HEK293T (cell line): ENCODE measurements around the gene CGREF1.

Experiments
- CTCF ChIA-PET: fragments of 350-600 bp; formaldehyde crosslinking; extraction: SDS; loops from one replicate; lab custom pipeline; 2021; ENCODE audit warnings: antibody characterized with exemption, inconsistent platforms; lab: Yijun Ruan, JAX
- POLR2A ChIA-PET: fragments of 350-600 bp; formaldehyde crosslinking; extraction: SDS; loops from one replicate; lab custom pipeline; 2020; ENCODE audit warnings: antibody characterized with exemption, inconsistent platforms; lab: Yijun Ruan, JAX
- DNase-seq: peaks from one replicate; pipeline ENCODE4 v3.0.0; 2012; ENCODE audit warnings: mixed read lengths; ENCODE audit errors: extremely low spot score
- ARNT ChIP-seq: fragments of 450-650 bp; IDR thresholded peaks from 2 replicates; pipeline ENCODE4 v1.6.1; 2017; ENCODE audit warnings: mild to moderate bottlenecking
- BHLHE40 ChIP-seq: fragments of 450-650 bp; IDR thresholded peaks from 2 replicates; pipeline ENCODE4 v1.6.1; 2016; ENCODE audit warnings: mild to moderate bottlenecking, moderate library complexity, borderline replicate concordance
- CTBP1 ChIP-seq: fragments of 450-650 bp; IDR thresholded peaks from 2 replicates; pipeline ENCODE4 v1.6.1; 2016; ENCODE audit warnings: borderline replicate concordance
- ELF4 ChIP-seq: fragments of 450-650 bp; IDR thresholded peaks from 2 replicates; pipeline ENCODE4 v1.6.1; 2017; ENCODE audit warnings: antibody characterized with exemption
- FOXA1 ChIP-seq: fragments of 450-650 bp; IDR thresholded peaks from 2 replicates; pipeline ENCODE4 v1.6.1; 2016; ENCODE audit warnings: mild to moderate bottlenecking
- FOXK2 ChIP-seq: fragments of 450-650 bp; IDR thresholded peaks from 2 replicates; pipeline ENCODE4 v1.6.1; 2016; ENCODE audit warnings: mild to moderate bottlenecking
- FOXM1 ChIP-seq: fragments of 450-650 bp; IDR thresholded peaks from 2 replicates; pipeline ENCODE4 v1.6.1; 2017; ENCODE audit warnings: mild to moderate bottlenecking, borderline replicate concordance
- HDGF ChIP-seq: fragments of 450-650 bp; IDR thresholded peaks from 2 replicates; pipeline ENCODE4 v1.6.1; 2017; ENCODE audit warnings: antibody characterized with exemption, borderline replicate concordance
- L3MBTL2 ChIP-seq: fragments of 450-650 bp; conservative IDR thresholded peaks from 2 replicates; pipeline ENCODE4 v1.6.1; 2016; ENCODE audit warnings: mild to moderate bottlenecking
- LEF1 ChIP-seq: fragments of 450-650 bp; IDR thresholded peaks from 2 replicates; pipeline ENCODE4 v1.6.1; 2017; ENCODE audit warnings: mild to moderate bottlenecking, borderline replicate concordance
- NFRKB ChIP-seq: fragments of 450-650 bp; IDR thresholded peaks from 2 replicates; pipeline ENCODE4 v1.6.1; 2016; ENCODE audit warnings: mild to moderate bottlenecking, moderate library complexity
- SP1 ChIP-seq: fragments of 450-650 bp; IDR thresholded peaks from 2 replicates; pipeline ENCODE4 v1.6.1; 2017
- SUZ12 ChIP-seq: fragments of 450-650 bp; IDR thresholded peaks from 2 replicates; pipeline ENCODE4 v1.6.1; 2016; ENCODE audit warnings: mild to moderate bottlenecking
- TARDBP ChIP-seq: fragments of 450-650 bp; IDR thresholded peaks from 2 replicates; pipeline ENCODE4 v1.6.1; 2016
- ZNF384 ChIP-seq: fragments of 450-650 bp; IDR thresholded peaks from 2 replicates; pipeline ENCODE4 v1.6.1; 2016
- TF ChIP-seq, protein P1 (sequence below): fragments of 450-650 bp; IDR thresholded peaks from 2 replicates; pipeline ENCODE4 v1.6.1; 2016

The CGREF1 gene

DNA sequence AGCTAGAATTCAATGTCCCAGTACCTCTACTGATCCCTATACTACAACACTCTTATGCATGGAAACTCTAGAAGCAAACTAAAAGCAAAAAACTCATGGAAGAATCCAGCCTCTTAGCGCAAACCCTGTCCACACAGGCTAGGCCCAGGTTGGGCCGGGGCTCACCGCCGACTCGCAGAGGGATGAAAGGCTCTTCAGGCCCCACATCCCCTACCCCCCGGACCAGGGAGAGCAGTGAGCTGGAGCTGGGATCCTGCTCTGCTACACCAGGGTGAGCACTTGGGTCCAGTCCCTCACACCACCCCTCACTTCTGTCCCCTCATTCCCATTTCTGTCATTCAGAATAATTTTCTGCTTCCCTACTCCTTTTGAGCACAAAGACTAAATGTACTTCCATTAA is 49.5 kb downstream of the CGREF1 start:
- ChIA-PET CTCF (no interaction called here), POLR2A (interaction anchor here (1.0 to 7.3 kb wide), 2 partner anchors 11 to 17 kb away, joined by 3 to 47 read pairs; partner anchors contain the start of gene AGBL5)
- TF ChIP-seq CTBP1 (no peak), FOXK2 (no peak), BHLHE40 (no peak), SUZ12 (no peak), ARNT (no peak)

DNA sequence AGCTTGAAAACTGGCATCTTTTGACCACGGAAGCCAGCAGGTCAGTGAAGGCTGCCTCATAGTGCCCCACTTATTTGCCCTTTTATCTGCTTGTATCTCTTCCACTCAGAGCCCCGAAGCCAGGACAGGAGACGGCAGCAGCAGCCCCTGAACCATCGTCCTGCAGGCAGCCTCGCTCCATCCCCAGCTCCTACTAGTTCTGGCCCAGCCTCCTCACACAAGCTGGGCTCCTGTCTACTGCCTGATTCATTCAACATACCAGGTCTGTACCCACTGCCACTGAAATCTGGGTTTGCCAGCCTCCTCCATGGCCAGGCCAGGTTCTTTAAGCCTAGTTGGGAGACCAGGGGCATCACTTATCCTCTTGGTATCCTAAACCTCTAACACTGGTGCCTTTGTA is 51.5 kb downstream of the CGREF1 start:
- TF ChIP-seq ELF4: no peak
- TF ChIP-seq FOXM1: no peak
- TF ChIP-seq FOXA1: no peak
- no peak for TF ChIP-seq CTBP1
- TF ChIP-seq, protein P1, sequence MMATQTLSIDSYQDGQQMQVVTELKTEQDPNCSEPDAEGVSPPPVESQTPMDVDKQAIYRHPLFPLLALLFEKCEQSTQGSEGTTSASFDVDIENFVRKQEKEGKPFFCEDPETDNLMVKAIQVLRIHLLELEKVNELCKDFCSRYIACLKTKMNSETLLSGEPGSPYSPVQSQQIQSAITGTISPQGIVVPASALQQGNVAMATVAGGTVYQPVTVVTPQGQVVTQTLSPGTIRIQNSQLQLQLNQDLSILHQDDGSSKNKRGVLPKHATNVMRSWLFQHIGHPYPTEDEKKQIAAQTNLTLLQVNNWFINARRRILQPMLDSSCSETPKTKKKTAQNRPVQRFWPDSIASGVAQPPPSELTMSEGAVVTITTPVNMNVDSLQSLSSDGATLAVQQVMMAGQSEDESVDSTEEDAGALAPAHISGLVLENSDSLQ: no peak
- TF ChIP-seq SP1: no peak
- no peak for TF ChIP-seq TARDBP
- TF ChIP-seq HDGF: no peak
- no peak for TF ChIP-seq ARNT
- no peak for TF ChIP-seq NFRKB
- no peak for TF ChIP-seq L3MBTL2
- TF ChIP-seq SUZ12: no peak
- TF ChIP-seq BHLHE40: no peak
- TF ChIP-seq FOXK2: no peak
- TF ChIP-seq LEF1: no peak
- no peak for TF ChIP-seq ZNF384
- no peak for DNase-seq
- POLR2A ChIA-PET: interaction anchor here (1.7 to 7.3 kb wide), 3 partner anchors 14 to 19 kb away, joined by 3 to 47 read pairs (median 5); partner anchors contain the start of genes AGBL5 and KHK
- CTCF ChIA-PET: interaction anchor here (0.7 kb wide), 1 partner anchor 88 kb away, joined by 6 read pairs; no protein-coding TSS in a partner anchor

More for the DNA sequence above, 49.5 kb downstream of the CGREF1 start:
- DNase-seq: no peak

DNA sequence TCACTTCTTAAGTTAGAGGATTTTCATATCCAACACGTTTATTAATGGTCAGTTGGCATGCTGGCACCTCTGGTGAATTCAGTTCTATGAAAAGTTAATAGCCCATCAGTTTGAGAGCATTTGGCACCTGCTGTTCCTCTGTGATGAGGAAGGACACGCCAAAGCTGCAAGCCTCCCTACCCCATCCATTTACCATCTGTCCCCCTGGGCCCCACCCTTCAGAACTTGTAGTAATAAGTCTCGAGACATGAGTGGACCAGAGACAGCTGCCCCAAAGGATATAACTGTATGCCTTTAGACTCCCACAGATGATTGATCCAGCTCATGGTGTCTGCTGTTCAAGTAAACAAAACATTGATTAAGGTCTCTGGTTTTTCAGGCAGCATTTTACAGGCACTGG is 53.8 kb downstream of the CGREF1 start:
- POLR2A ChIA-PET: interaction anchor here (1.1 to 7.3 kb wide), 2 partner anchors 13 to 16 kb away, joined by 3 to 47 read pairs; partner anchors contain the start of gene AGBL5
- DNase-seq: no peak

DNA sequence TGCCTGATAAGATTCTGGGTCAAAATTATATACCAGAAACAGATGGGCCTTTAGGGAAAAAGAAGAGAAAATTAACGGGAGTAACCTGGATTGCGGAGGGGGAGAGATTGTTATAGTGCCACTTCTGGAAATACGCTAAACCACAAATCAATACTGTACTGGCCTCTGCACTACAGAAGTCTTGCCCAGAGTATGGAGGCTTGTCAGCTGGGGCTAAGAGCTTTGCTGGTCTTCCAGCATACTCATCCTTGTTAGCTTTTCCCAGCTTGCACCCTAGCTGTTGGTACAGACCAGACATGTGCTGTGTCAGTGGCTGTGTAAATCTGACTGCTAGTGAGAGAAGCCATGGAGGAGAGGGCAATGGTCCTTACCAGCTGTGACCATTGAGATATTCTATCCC is 58.6 kb downstream of the CGREF1 start:
- TF ChIP-seq ARNT (no peak), LEF1 (no peak), TARDBP (no peak), BHLHE40 (no peak), NFRKB (no peak), ZNF384 (no peak), SUZ12 (no peak), FOXK2 (no peak), HDGF (no peak), CTBP1 (no peak), SP1 (no peak), FOXM1 (no peak), L3MBTL2 (no peak), ELF4 (no peak), FOXA1 (no peak)
- TF ChIP-seq, protein P1: no peak
- CTCF ChIA-PET: no interaction called here
- DNase-seq: no peak
- POLR2A ChIA-PET: interaction anchor here (2.1 to 2.2 kb wide), 2 partner anchors 9 to 11 kb away, joined by 11 to 17 read pairs; partner anchors contain the start of genes AGBL5 and OST4

More for the DNA sequence above, 53.8 kb downstream of the CGREF1 start:
- CTCF ChIA-PET: interaction anchor here (1.4 kb wide), 1 partner anchor 22 kb away, joined by 5 read pairs; the partner anchor contains the start of gene KHK
- TF ChIP-seq NFRKB (no peak), SUZ12 (no peak), LEF1 (no peak), FOXA1 (no peak), TARDBP (no peak)
- TF ChIP-seq, protein P1: no peak

DNA sequence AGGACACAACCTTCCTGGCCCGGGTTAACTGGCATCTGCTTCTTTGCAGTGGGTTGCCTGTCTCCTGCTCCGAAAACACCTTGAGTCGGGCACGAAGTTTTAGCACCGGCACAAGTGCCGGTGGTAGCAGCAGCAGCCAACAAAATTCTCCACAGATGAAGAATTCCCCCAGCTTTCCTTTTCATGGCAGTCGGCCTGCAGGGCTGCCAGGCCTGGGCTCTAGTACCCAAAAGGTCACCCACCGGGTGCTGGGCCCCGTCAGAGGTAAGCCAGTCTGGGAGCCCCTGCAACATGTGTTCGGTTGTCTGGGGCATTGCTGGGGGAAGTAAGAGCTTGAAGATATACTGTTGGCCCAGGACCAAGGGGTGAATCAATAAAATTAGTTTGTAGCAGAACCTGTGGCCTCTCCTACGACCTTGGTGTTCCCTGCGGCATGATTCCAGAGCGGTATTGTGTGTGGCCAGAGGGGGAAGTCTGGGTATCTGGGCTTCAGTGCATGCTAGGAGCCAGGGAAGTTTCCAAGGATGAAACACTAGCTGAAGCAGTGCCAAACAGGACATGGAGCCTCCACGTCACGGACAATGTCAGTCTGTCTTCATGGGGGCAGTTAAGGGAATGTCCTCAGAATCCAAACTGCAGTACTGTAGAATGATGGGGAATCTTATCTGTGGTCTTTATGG is 59.6 kb downstream of the CGREF1 start:
- TF ChIP-seq FOXA1 (no peak), CTBP1 (no peak), NFRKB (no peak), ZNF384 (no peak)
- TF ChIP-seq, protein P1: no peak

More for the DNA sequence above, 59.6 kb downstream of the CGREF1 start:
- DNase-seq: no peak
- ChIA-PET CTCF (interaction anchor here (1.7 kb wide), 1 partner anchor 22 kb away, joined by 5 read pairs; no protein-coding TSS in a partner anchor), POLR2A (interaction anchor here (0.8 to 2.2 kb wide), 5 partner anchors 8 to 33 kb away, joined by 3 to 17 read pairs (median 6); partner anchors contain the start of genes AGBL5 and OST4)
